H54 (cell line): ENCODE results near the gene ABHD8.
A peak's percentile ranks its signal among the peaks of the same experiment; 100 is the strongest.

ENCODE experiments used
- DNase-seq: peaks from one replicate; pipeline ENCODE4 v3.0.0; 2011; ENCODE audit warnings: low spot score, mixed read lengths; ENCODE audit not compliant: insufficient read length
- FAIRE-seq: peaks from 3 replicates; lab custom pipeline; 2011; peaks lifted over from hg19 to GRCh38; lab: Jason Lieb, UNC
- POLR2A ChIP-seq: IDR thresholded peaks from 2 replicates; pipeline ENCODE4 v1.6.1; 2011; ENCODE audit warnings: low read depth, mild to moderate bottlenecking, low read length

Gene ABHD8

DNA sequence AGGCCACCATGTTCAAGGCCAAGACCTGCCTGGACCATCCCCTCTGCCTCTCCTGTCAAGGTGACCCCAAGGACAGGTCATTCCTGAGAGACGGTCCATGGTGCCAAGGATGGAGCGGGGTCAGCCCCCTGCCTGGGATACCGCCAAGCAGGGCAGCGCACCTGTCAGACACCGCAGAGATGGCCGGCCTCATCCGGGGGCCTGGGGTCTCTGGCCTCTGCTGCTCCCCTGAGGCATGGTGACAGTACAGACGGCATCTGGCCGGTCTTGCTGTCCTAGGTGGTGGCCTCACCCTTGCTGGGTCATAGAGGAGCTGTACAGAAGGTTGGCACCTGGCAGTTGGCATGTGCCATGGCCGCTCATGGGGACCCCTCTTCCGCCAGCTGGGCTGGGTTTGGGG, 17.2 kb upstream of the ABHD8 start:
- TF ChIP-seq POLR2A = no peak
- no peak for FAIRE-seq

GRCh38 chr19:17319473-17320238, 16.4 kb upstream of the ABHD8 start:
- FAIRE-seq = no peak

More for the DNA sequence above, 17.2 kb upstream of the ABHD8 start:
- no peak for DNase-seq

DNA sequence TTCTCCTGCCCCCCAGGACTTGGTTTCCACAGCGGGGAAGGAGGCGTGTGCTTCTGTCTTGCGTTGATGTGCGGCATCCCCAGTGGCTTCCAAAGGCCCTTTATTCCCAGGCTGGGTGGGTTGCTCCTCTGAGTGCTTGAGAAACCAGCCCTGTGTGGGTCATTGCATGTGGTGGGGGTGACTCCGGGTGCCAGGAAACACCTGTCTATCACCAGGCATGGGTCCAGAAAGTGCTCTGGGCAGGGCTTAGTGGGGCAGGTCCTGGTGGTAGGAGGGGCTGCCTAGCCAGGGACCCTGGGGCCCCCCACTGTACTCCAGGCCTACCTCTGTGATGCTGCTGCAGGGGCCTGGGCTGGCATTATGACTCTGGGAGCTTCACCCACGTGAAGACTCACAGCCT, 15.7 kb upstream of the ABHD8 start:
- DNase-seq (no peak), FAIRE-seq (no peak)
- TF ChIP-seq POLR2A = no peak

More at GRCh38 chr19:17319473-17320238, 16.4 kb upstream of the ABHD8 start:
- no peak for DNase-seq
- TF ChIP-seq POLR2A = no peak

- TF ChIP-seq POLR2A = no peak
- no peak for FAIRE-seq
- no peak for DNase-seq
Observed at GRCh38 chr19:17314007-17314593, 10.9 kb upstream of the ABHD8 start.

GRCh38 chr19:17312189-17313113, 9.2 kb upstream of the ABHD8 start:
- TF ChIP-seq POLR2A = no peak
- FAIRE-seq (no peak), DNase-seq (no peak)

DNA sequence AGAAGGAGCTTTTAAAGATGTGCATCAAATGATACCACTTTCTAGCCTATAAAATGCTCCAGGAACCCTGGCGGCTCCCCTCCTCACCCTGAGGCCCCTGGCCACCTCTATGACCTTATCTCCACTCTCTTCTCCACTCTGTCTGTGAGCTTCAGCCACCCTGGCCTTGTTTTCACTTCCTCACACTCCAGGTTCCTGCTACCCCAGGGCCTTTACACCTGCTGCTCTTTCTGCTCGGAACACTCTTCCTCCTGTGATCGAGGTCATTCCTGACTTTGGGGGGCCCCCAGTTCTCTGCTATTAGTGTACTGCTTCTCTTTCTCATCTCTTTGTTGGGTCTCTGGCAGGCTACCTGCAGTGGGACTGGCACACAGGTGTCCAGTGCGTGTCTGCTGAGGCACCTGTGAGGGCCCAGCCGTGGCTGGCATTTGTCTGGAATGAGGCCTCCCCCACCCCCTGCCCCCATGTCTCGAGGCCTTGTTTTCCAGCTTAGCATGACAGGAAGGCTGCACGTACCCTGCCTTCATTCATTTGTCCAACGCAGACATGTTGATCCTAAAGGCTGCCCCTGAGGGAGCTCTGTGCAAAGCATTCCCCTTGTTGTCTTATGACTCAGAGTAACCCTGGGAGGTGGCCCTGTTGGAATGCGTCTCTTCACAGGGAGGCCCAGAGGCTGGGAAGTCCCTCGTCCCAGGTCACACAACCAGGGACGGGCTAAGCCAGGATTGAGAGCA, 8.4 kb upstream of the ABHD8 start:
- TF ChIP-seq POLR2A = no peak
- peak; percentile 81 for DNase-seq
- FAIRE-seq = peak; percentile 6

- FAIRE-seq = no peak
- TF ChIP-seq POLR2A = no peak
- DNase-seq = no peak
Observed at GRCh38 chr19:17309965-17310461, 6.8 kb upstream of the ABHD8 start.

DNA sequence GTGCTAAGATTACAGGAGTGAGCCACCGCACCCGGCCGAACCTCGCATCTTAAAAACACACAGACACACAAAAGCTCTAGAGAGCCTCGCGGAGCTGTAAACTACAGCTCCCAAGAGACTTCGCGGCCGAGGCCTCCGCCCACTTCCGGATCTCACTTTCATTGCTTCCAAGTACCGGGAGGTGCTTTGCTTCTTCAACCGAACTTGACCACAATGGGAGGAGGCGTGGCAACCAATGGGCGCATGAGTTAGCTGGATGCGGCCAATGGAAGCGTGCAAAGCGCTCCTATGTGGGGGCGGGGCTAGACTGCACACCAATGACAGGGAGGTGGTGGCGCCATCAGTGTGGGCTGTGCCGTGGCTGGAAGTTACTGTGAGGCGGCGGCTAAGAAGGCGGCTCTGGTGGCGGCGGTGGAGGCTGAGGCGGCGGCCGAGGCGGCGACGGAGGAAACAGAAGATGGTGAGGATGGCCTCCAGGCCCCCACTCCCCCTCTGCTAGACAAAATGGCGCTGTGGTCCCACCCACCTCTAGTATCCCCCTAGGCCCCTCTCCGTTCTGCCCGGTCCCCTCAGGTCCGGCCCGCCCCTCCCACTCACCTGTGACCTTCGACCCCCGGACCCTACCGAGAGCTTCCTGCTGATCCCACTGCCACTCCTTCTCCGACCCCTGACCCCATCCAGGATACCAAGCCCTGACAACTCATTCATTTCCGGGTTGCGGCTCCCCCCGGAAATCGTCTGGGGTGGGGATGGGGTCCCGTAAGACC, 6.2 kb upstream of the ABHD8 start, which contains the start of gene DDA1:
Gene DDA1 (plus strand): TSS at position 366 of the 767 bp plus-strand sequence. CDS start 92 bp downstream, at position 458.
- DNase-seq = peak; percentile 92
- peak; percentile 36 for FAIRE-seq
- TF ChIP-seq POLR2A = peak; percentile 66

- TF ChIP-seq POLR2A = no peak
- FAIRE-seq (no peak), DNase-seq (no peak)
Observed at GRCh38 chr19:17307876-17308377, 4.7 kb upstream of the ABHD8 start.

GRCh38 chr19:17306285-17306714, 3.1 kb upstream of the ABHD8 start:
- TF ChIP-seq POLR2A = no peak
- no peak for FAIRE-seq
- no peak for DNase-seq

DNA sequence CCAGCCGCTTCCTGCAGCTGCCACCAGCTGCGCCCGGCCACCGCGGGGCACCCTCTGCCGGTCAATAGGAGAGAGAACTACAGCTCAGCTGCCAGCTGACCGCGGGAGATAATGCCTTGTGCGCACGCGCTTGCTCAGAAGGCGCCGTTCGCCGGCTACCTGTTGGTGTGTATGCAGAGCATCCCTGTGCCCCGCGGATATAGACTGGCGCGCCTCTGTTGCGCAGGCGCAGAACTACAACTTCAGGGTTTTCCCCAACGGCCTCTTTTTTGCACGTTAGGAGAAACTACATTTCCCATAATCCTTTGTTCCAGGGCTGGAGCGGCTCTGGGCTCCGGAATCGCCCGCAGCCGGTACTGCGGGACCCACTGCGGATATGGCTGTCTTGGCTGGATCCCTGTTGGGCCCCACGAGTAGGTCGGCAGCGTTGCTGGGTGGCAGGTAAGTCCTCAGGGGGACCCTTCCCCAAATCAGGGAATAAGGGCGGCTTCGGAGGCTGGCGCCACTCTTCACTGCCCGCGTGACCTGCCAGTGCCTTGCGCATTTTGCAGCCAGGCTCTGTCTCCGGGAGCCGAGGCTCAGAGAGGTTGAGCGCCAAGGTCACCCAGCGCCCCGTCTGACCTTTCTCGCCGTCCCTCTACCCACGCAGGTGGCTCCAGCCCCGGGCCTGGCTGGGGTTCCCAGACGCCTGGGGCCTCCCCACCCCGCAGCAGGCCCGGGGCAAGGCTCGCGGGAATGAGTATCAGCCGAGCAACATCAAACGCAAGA, 2.5 kb upstream of the ABHD8 start, which contains the start of gene MRPL34:
Gene MRPL34 (plus strand): TSS at position 356 of the 768 bp plus-strand sequence. CDS start 21 bp downstream, at position 377.
- TF ChIP-seq POLR2A = peak; percentile 49; the same call in 1 of the 2 replicates
- FAIRE-seq (no peak), DNase-seq (peak; percentile 93)
